ENCODE results near the gene ARHGEF39. TPM values are rescaled to one million over a fixed set of nuclear protein-coding genes. Genes with fewer than 3 reads are reported as not detected.
"Not testable (repeated sequence)": the region's sequence is repeated elsewhere in the genome, so short reads cannot be mapped to it uniquely, and the experiment has no call there.

ARHGEF39 gene
- total and polyA plus RNA-seq, 2 experiments from 2014 or later = 1.8 to 2.1 TPM

GRCh38 chr9:35636877-35637246, 28.1 kb downstream of the ARHGEF39 start:
- H3K9ac ChIP-seq; H3F3A ChIP-seq (ENCODE audit: insufficient read depth); H3K27ac ChIP-seq; H3K9me3 ChIP-seq (ENCODE audit: low read depth); H3K36me3 ChIP-seq (ENCODE audit: low read depth); H2AFZ ChIP-seq; H4K20me1 ChIP-seq (ENCODE audit: insufficient read depth); H3K9me2 ChIP-seq (ENCODE audit: insufficient read depth); in situ Hi-C loops (cut with MboI); H3K4me2 ChIP-seq (ENCODE audit: unreplicated experiment); H3K79me2 ChIP-seq (ENCODE audit: insufficient read depth); H3K4me3 ChIP-seq; DNase-seq; H3K27me3 ChIP-seq (replicated peaks; ENCODE audit: insufficient read depth): not testable (repeated sequence)
- WGBS, 2 experiments (ENCODE audit: low coverage in 1 of 2, low lambda C conversion rate in 2 of 2, missing lambda C conversion rate in 2 of 2) = 90 to 96% methylated on average over 6 of the region's 6 CpGs
- H3K4me1 ChIP-seq (ENCODE audit: insufficient read depth) = peaks cover 11% of the 10 kb centered on the region

GRCh38 chr9:35636135-35636876, 28.7 kb downstream of the ARHGEF39 start:
- Histone ChIP-seq H3K27me3 (replicated peaks; ENCODE audit: insufficient read depth) (no peaks in the 10 kb centered on the region), H4K20me1 (ENCODE audit: insufficient read depth) (no peaks in the 10 kb centered on the region), H3K9ac (no peak overlapping the region), H3K4me2 (ENCODE audit: unreplicated experiment) (no peak overlapping the region), H3K9me3 (ENCODE audit: low read depth) (no peaks in the 10 kb centered on the region), H3K36me3 (ENCODE audit: low read depth) (no peaks in the 10 kb centered on the region), H3K4me3 (no peak overlapping the region), H3K79me2 (ENCODE audit: insufficient read depth) (no peaks in the 10 kb centered on the region), H3F3A (ENCODE audit: insufficient read depth) (no peaks in the 10 kb centered on the region), H3K27ac (no peak overlapping the region), H3K4me1 (ENCODE audit: insufficient read depth) (peaks cover 11% of the 10 kb centered on the region), H3K9me2 (ENCODE audit: insufficient read depth) (no peaks in the 10 kb centered on the region), H2AFZ (no peak overlapping the region)
- TF ChIP-seq EZH2phosphoT487 (IDR thresholded peaks at IDR 0.05; ENCODE audit: insufficient read depth, low read depth) (no peak), EZH2 (IDR thresholded peaks at IDR 0.05; ENCODE audit: insufficient read depth, poor library complexity, severe bottlenecking) (no peak)
- no peak for DNase-seq
- in situ Hi-C loops (cut with MboI) = no loop called here
- 88 to 93% methylated on average over 9 of the region's 9 CpGs for WGBS, 2 experiments (ENCODE audit: low coverage in 1 of 2, low lambda C conversion rate in 2 of 2, missing lambda C conversion rate in 2 of 2)

GRCh38 chr9:35635730-35636129, 29.3 kb downstream of the ARHGEF39 start:
- H3K9ac ChIP-seq = no peak overlapping the region
- H3K9me3 ChIP-seq (ENCODE audit: low read depth) = no peaks in the 10 kb centered on the region
- no peak for DNase-seq
- no peak overlapping the region for H3K4me3 ChIP-seq
- TF ChIP-seq EZH2phosphoT487 (IDR thresholded peaks at IDR 0.05; ENCODE audit: insufficient read depth, low read depth) (no peak), EZH2 (IDR thresholded peaks at IDR 0.05; ENCODE audit: insufficient read depth, poor library complexity, severe bottlenecking) (no peak)
- H3K4me2 ChIP-seq (ENCODE audit: unreplicated experiment) = no peak overlapping the region
- no peaks in the 10 kb centered on the region for H3K36me3 ChIP-seq (ENCODE audit: low read depth)
- in situ Hi-C loops (cut with MboI) = no loop called here
- H3K79me2 ChIP-seq (ENCODE audit: insufficient read depth) = no peaks in the 10 kb centered on the region
- no peak overlapping the region for H3K27ac ChIP-seq
- H3K27me3 ChIP-seq (replicated peaks; ENCODE audit: insufficient read depth) = no peaks in the 10 kb centered on the region
- no peaks in the 10 kb centered on the region for H3K9me2 ChIP-seq (ENCODE audit: insufficient read depth)
- no peaks in the 10 kb centered on the region for H4K20me1 ChIP-seq (ENCODE audit: insufficient read depth)
- H3F3A ChIP-seq (ENCODE audit: insufficient read depth) = no peaks in the 10 kb centered on the region
- peaks cover 11% of the 10 kb centered on the region for H3K4me1 ChIP-seq (ENCODE audit: insufficient read depth)
- no peak overlapping the region for H2AFZ ChIP-seq

GRCh38 chr9:35629597-35629996, 35.4 kb downstream of the ARHGEF39 start:
- no peak overlapping the region for H3K9ac ChIP-seq
- H2AFZ ChIP-seq = no peak overlapping the region
- WGBS, 2 experiments (ENCODE audit: low coverage in 1 of 2, low lambda C conversion rate in 2 of 2, missing lambda C conversion rate in 2 of 2) = 71 to 82% methylated on average over 5 of the region's 5 CpGs
- DNase-seq = no peak
- H4K20me1 ChIP-seq (ENCODE audit: insufficient read depth) = no peaks in the 10 kb centered on the region
- H3K27me3 ChIP-seq (replicated peaks; ENCODE audit: insufficient read depth) = no peaks in the 10 kb centered on the region
- no peaks in the 10 kb centered on the region for H3K9me2 ChIP-seq (ENCODE audit: insufficient read depth)
- in situ Hi-C loops (cut with MboI) = no loop called here
- no peaks in the 10 kb centered on the region for H3K9me3 ChIP-seq (ENCODE audit: low read depth)
- H3K4me2 ChIP-seq (ENCODE audit: unreplicated experiment) = no peak overlapping the region
- TF ChIP-seq EZH2 (IDR thresholded peaks at IDR 0.05; ENCODE audit: insufficient read depth, poor library complexity, severe bottlenecking) (no peak), EZH2phosphoT487 (IDR thresholded peaks at IDR 0.05; ENCODE audit: insufficient read depth, low read depth) (no peak)
- no peaks in the 10 kb centered on the region for H3K36me3 ChIP-seq (ENCODE audit: low read depth)
- H3K4me3 ChIP-seq = no peak overlapping the region
- no peaks in the 10 kb centered on the region for H3K79me2 ChIP-seq (ENCODE audit: insufficient read depth)
- no peak overlapping the region for H3K27ac ChIP-seq
- H3F3A ChIP-seq (ENCODE audit: insufficient read depth) = no peaks in the 10 kb centered on the region
- no peaks in the 10 kb centered on the region for H3K4me1 ChIP-seq (ENCODE audit: insufficient read depth)
